GM19397 (cell line): Measurements from ENCODE around the gene ZC3H8.

Source experiments
- ATAC-seq: cut with Tn5 transposase; IDR thresholded peaks from one replicate; pipeline ENCODE4 v1.9.1; 2021; ENCODE audit warnings: mild to moderate bottlenecking, moderate library complexity; ENCODE audit not compliant: unreplicated experiment

The ZC3H8 gene

GRCh38 chr2:112195950-112196349, 58.9 kb downstream of the ZC3H8 start:
- ATAC-seq = no peak

GRCh38 chr2:112195167-112195766, 59.6 kb downstream of the ZC3H8 start:
- ATAC-seq = no peak

- ATAC-seq = no peak
Measured at GRCh38 chr2:112194482-112194881, 60.4 kb downstream of the ZC3H8 start.

GRCh38 chr2:112194028-112194427, 60.8 kb downstream of the ZC3H8 start:
- ATAC-seq = no peak

GRCh38 chr2:112189001-112189556, 65.8 kb downstream of the ZC3H8 start:
- no peak for ATAC-seq

GRCh38 chr2:112187805-112188596, 66.8 kb downstream of the ZC3H8 start:
- ATAC-seq = no peak

GRCh38 chr2:112187046-112187715, 67.7 kb downstream of the ZC3H8 start:
- ATAC-seq = no peak

- ATAC-seq = no peak
Measured at GRCh38 chr2:112185131-112185530, 69.7 kb downstream of the ZC3H8 start.

- ATAC-seq = no peak
Measured at GRCh38 chr2:112184121-112184520, 70.7 kb downstream of the ZC3H8 start.

GRCh38 chr2:112183327-112184025, 71.4 kb downstream of the ZC3H8 start:
- no peak for ATAC-seq

GRCh38 chr2:112182581-112183034, 72.2 kb downstream of the ZC3H8 start:
- no peak for ATAC-seq

GRCh38 chr2:112181571-112182290, 73.1 kb downstream of the ZC3H8 start:
- no peak for ATAC-seq

GRCh38 chr2:112175958-112176573, 78.8 kb downstream of the ZC3H8 start:
- no peak for ATAC-seq

- ATAC-seq = no peak
Measured at GRCh38 chr2:112175333-112175732, 79.5 kb downstream of the ZC3H8 start.

- no peak for ATAC-seq
Measured at GRCh38 chr2:112174383-112174782, 80.5 kb downstream of the ZC3H8 start.

- ATAC-seq = no peak
Measured at GRCh38 chr2:112173646-112174319, 81.1 kb downstream of the ZC3H8 start.

- ATAC-seq = no peak
Measured at GRCh38 chr2:112170495-112170894, 84.3 kb downstream of the ZC3H8 start.

- ATAC-seq = no peak
Measured at GRCh38 chr2:112168422-112169124, 86.3 kb downstream of the ZC3H8 start.
